GM21381 (cell line): ENCODE measurements around the gene RAD51B.

Source experiments
- ATAC-seq: cut with Tn5 transposase; IDR thresholded peaks from one replicate; pipeline ENCODE4 v1.9.1; 2021; ENCODE audit warnings: mild to moderate bottlenecking, moderate library complexity; ENCODE audit not compliant: unreplicated experiment

RAD51B gene

GRCh38 chr14:68666899-68667298 lies 847.3 kb downstream of the RAD51B start:
- ATAC-seq = no peak

- ATAC-seq = no peak
Measured at GRCh38 chr14:68667313-68667791, 847.8 kb downstream of the RAD51B start.

- no peak for ATAC-seq
Measured at GRCh38 chr14:68668028-68668427, 848.4 kb downstream of the RAD51B start.

GRCh38 chr14:68668531-68668930 lies 849.0 kb downstream of the RAD51B start:
- ATAC-seq = no peak

- ATAC-seq = no peak
Measured at GRCh38 chr14:68669111-68669511, 849.5 kb downstream of the RAD51B start.

GRCh38 chr14:68669603-68670358 lies 850.2 kb downstream of the RAD51B start:
- no peak for ATAC-seq

GRCh38 chr14:68670359-68670715 lies 850.8 kb downstream of the RAD51B start:
- ATAC-seq = no peak

- no peak for ATAC-seq
Measured at GRCh38 chr14:68671909-68672308, 852.3 kb downstream of the RAD51B start.

GRCh38 chr14:68672609-68673285 lies 853.2 kb downstream of the RAD51B start:
- ATAC-seq = no peak

GRCh38 chr14:68673464-68673863 lies 853.9 kb downstream of the RAD51B start:
- ATAC-seq = no peak

GRCh38 chr14:68674538-68675232 lies 855.1 kb downstream of the RAD51B start:
- no peak for ATAC-seq

- ATAC-seq = no peak
Measured at GRCh38 chr14:68675233-68675577, 855.6 kb downstream of the RAD51B start.

- no peak for ATAC-seq
Measured at GRCh38 chr14:68676511-68676943, 856.9 kb downstream of the RAD51B start.

- ATAC-seq = no peak
Measured at GRCh38 chr14:68677476-68677875, 857.9 kb downstream of the RAD51B start.

- ATAC-seq = no peak
Measured at GRCh38 chr14:68677901-68678300, 858.3 kb downstream of the RAD51B start.

GRCh38 chr14:68678471-68678870 lies 858.9 kb downstream of the RAD51B start:
- no peak for ATAC-seq

- ATAC-seq = no peak
Measured at GRCh38 chr14:68679301-68679700, 859.7 kb downstream of the RAD51B start.

- no peak for ATAC-seq
Measured at GRCh38 chr14:68679746-68680467, 860.3 kb downstream of the RAD51B start.

GRCh38 chr14:68680541-68681051 lies 861.0 kb downstream of the RAD51B start:
- no peak for ATAC-seq

GRCh38 chr14:68681256-68682011 lies 861.9 kb downstream of the RAD51B start:
- ATAC-seq = no peak
